Hepatocyte (in vitro differentiated cells): ENCODE data around the gene F2RL3. TPM values are rescaled to one million over a fixed set of nuclear protein-coding genes. Genes with fewer than 3 reads are reported as not detected.

Experiments used
- DNase-seq: peaks from one replicate; pipeline ENCODE4 v3.0.0-alpha.2; 2016; ENCODE audit warnings: low spot score
- H2AFZ ChIP-seq: fragments of 200-600 bp; sonication (generic); 2 replicates; pipeline ENCODE4 v1.6.0; 2016; ENCODE audit warnings: antibody characterized with exemption, mild to moderate bottlenecking
- H3K27ac ChIP-seq: fragments of 200-600 bp; sonication (generic); 2 replicates; pipeline ENCODE4 v1.5.1; 2016; ENCODE audit warnings: mild to moderate bottlenecking
- H3K27me3 ChIP-seq: fragments of 200-600 bp; sonication (generic); 2 replicates; pipeline ENCODE4 v1.6.1; 2016
- H3K36me3 ChIP-seq: fragments of 200-600 bp; sonication (generic); replicated peaks from 2 replicates; pipeline ENCODE4 v1.5.1; 2016; ENCODE audit warnings: low read depth; ENCODE audit not compliant: insufficient read depth
- H3K4me1 ChIP-seq: fragments of 200-600 bp; sonication (generic); 2 replicates; pipeline ENCODE4 v1.5.1; 2016; ENCODE audit warnings: mild to moderate bottlenecking, moderate library complexity; ENCODE audit not compliant: insufficient read depth
- H3K4me2 ChIP-seq: fragments of 200-600 bp; sonication (generic); 2 replicates; pipeline ENCODE4 v1.6.0; 2016
- H3K4me3 ChIP-seq: fragments of 200-600 bp; sonication (generic); 2 replicates; pipeline ENCODE4 v1.5.1; 2016; ENCODE audit warnings: mild to moderate bottlenecking
- H3K79me2 ChIP-seq: fragments of 200-600 bp; sonication (generic); 2 replicates; pipeline ENCODE4 v1.6.0; 2017; ENCODE audit warnings: mild to moderate bottlenecking
- H3K9me2 ChIP-seq: fragments of 200-600 bp; sonication (generic); replicated peaks from 2 replicates; pipeline ENCODE4 v1.6.0; 2017; ENCODE audit warnings: mild to moderate bottlenecking; ENCODE audit not compliant: insufficient read depth
- H3K9me3 ChIP-seq: fragments of 200-600 bp; sonication (generic); 2 replicates; pipeline ENCODE4 v1.5.1; 2016; ENCODE audit warnings: low read depth, mild to moderate bottlenecking
- H4K20me1 ChIP-seq: fragments of 200-600 bp; sonication (generic); 2 replicates; pipeline ENCODE4 v1.6.0; 2016; ENCODE audit warnings: mild to moderate bottlenecking; ENCODE audit not compliant: insufficient read depth, poor library complexity, severe bottlenecking
- EZH2 ChIP-seq: fragments of 200-600 bp; sonication (generic); IDR thresholded peaks from 2 replicates; pipeline ENCODE4 v1.6.1; 2016; ENCODE audit warnings: antibody characterized with exemption, mild to moderate bottlenecking, borderline replicate concordance
- EZH2phosphoT487 ChIP-seq: fragments of 200-600 bp; sonication (generic); IDR thresholded peaks from one replicate; pipeline ENCODE4 v1.6.1; 2018; ENCODE audit warnings: antibody characterized with exemption, mild to moderate bottlenecking, low read depth, moderate library complexity; ENCODE audit not compliant: unreplicated experiment, severe bottlenecking
- WGBS: methylation state at CpG from one replicate; pipeline ENCODE4 v1.1.6; 2016; ENCODE audit warnings: low lambda C conversion rate; ENCODE audit errors: missing lambda C conversion rate; 5-methylcytosine and 5-hydroxymethylcytosine counted together
- polyA plus RNA-seq: library from polyadenylated mRNA; unstranded; fragments of >200 nt; fragmentation: Nextera tagmentation; extraction: Ambion mirVana; gene quantifications from 2 replicates; pipeline ENCODE4 v1.2.1, GENCODE V29; 2016
- total RNA-seq: library from RNA; depleted of rRNA; stranded (reverse); fragments of >200 nt; gene quantifications from 2 replicates; pipeline ENCODE4 v1.2.3, GENCODE V29; 2014
- TF ChIP-seq, protein P1 (sequence below): fragments of 200-600 bp; sonication (generic); IDR thresholded peaks from 2 replicates; pipeline ENCODE4 v1.5.1; 2016; ENCODE audit warnings: antibody characterized with exemption, mild to moderate bottlenecking; ENCODE audit not compliant: poor library complexity

F2RL3 gene
- total and polyA plus RNA-seq, 2 experiments from 2014 or later: 0.08 to 0.13 TPM

GRCh38 chr19:16890461-16891184, 1.8 kb downstream of the F2RL3 start:
- H3K4me1 ChIP-seq: no peaks in the 10 kb centered on the region
- no peaks in the 10 kb centered on the region for H3K9me3 ChIP-seq
- H3K27me3 ChIP-seq: no peaks in the 10 kb centered on the region
- DNase-seq: no peak
- H2AFZ ChIP-seq: no peak overlapping the region
- H3K9me2 ChIP-seq: no peaks in the 10 kb centered on the region
- H3K79me2 ChIP-seq: no peaks in the 10 kb centered on the region
- H4K20me1 ChIP-seq: no peaks in the 10 kb centered on the region
- no peak for TF ChIP-seq EZH2
- TF ChIP-seq, protein P1, sequence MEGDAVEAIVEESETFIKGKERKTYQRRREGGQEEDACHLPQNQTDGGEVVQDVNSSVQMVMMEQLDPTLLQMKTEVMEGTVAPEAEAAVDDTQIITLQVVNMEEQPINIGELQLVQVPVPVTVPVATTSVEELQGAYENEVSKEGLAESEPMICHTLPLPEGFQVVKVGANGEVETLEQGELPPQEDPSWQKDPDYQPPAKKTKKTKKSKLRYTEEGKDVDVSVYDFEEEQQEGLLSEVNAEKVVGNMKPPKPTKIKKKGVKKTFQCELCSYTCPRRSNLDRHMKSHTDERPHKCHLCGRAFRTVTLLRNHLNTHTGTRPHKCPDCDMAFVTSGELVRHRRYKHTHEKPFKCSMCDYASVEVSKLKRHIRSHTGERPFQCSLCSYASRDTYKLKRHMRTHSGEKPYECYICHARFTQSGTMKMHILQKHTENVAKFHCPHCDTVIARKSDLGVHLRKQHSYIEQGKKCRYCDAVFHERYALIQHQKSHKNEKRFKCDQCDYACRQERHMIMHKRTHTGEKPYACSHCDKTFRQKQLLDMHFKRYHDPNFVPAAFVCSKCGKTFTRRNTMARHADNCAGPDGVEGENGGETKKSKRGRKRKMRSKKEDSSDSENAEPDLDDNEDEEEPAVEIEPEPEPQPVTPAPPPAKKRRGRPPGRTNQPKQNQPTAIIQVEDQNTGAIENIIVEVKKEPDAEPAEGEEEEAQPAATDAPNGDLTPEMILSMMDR: no peak
- no peak for TF ChIP-seq EZH2phosphoT487
- 85% methylated on average over 24 of the region's 24 CpGs for WGBS
- H3K27ac ChIP-seq: no peak overlapping the region
- no peaks in the 10 kb centered on the region for H3K36me3 ChIP-seq
- no peak overlapping the region for H3K4me3 ChIP-seq
- H3K4me2 ChIP-seq: no peak overlapping the region

DNA sequence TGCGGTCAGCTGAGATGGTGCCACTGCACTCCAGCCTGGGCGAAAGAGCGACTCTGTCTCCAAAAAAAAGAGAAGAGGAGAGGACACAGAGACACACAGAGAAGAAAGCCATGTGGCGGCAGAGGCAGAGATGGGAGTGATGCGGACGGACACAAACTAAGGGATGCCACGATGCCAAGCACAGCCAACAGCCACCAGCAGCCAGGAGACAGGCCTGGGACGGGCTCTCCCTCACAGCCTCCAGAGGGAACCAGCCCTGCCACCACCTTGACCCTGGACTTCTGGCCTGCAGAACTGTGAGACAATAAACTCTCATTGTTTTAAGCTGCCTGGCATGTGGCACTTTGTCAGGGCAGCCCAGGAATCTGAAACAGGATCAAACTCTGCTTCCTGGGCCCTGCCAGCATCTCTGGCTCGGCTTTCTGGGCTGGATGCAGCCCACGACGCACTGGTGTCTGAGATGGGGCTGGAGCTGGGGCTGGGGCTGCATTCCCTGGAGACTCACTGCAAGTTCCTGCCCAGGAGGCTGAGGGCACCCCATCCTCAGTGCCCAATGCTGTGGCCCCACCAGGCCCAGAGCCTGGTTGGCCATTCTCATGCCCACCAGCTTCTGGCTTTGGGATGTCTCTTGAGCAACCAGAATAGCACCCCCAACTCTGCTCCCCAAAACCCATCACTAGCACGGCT, 3.0 kb downstream of the F2RL3 start:
- no peak overlapping the region for H2AFZ ChIP-seq
- no peaks in the 10 kb centered on the region for H3K9me2 ChIP-seq
- TF ChIP-seq EZH2 (no peak), EZH2phosphoT487 (no peak)
- TF ChIP-seq, protein P1: no peak
- WGBS: 92% methylated on average over 12 of the region's 12 CpGs
- no peak for DNase-seq
- H3K4me1 ChIP-seq: peaks cover 3% of the 10 kb centered on the region
- H3K4me3 ChIP-seq: no peak overlapping the region
- no peaks in the 10 kb centered on the region for H3K9me3 ChIP-seq
- no peaks in the 10 kb centered on the region for H4K20me1 ChIP-seq
- H3K4me2 ChIP-seq: no peak overlapping the region
- H3K27me3 ChIP-seq: no peaks in the 10 kb centered on the region
- no peaks in the 10 kb centered on the region for H3K36me3 ChIP-seq
- H3K27ac ChIP-seq: no peak overlapping the region
- H3K79me2 ChIP-seq: no peaks in the 10 kb centered on the region

DNA sequence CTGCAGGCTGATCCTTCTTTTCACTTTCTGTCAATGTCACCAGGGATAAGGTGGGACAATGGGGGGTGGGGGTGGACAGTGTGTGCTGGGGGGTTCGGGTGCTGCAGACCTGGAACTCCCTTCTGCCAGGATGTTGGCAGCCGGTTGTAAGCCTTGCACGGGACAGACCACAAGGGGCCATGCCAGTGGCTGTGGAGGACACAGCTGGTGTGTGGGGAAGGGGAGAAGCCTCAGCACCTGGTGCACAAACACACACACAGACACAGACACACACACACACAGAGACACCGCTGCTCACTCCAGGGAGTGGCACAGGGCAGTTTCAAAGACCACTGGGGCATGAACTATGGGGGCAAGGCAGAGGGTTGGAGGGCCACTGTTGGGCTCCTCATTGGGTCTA, 3.6 kb downstream of the F2RL3 start:
- no peak for TF ChIP-seq EZH2
- TF ChIP-seq, protein P1: no peak
- no peak for TF ChIP-seq EZH2phosphoT487
- H4K20me1 ChIP-seq: no peaks in the 10 kb centered on the region
- no peak overlapping the region for H3K4me2 ChIP-seq
- peaks cover 3% of the 10 kb centered on the region for H3K4me1 ChIP-seq
- H3K4me3 ChIP-seq: no peak overlapping the region
- H3K9me2 ChIP-seq: no peaks in the 10 kb centered on the region
- H3K27me3 ChIP-seq: no peaks in the 10 kb centered on the region
- 55% methylated on average over 4 of the region's 4 CpGs for WGBS
- no peaks in the 10 kb centered on the region for H3K79me2 ChIP-seq
- H3K36me3 ChIP-seq: no peaks in the 10 kb centered on the region
- no peak overlapping the region for H3K27ac ChIP-seq
- H2AFZ ChIP-seq: no peak overlapping the region
- no peak for DNase-seq
- H3K9me3 ChIP-seq: no peaks in the 10 kb centered on the region
